CD4-positive, alpha-beta T cell (primary cell): ENCODE data around the gene L1CAM. TPM values are rescaled to one million over a fixed set of nuclear protein-coding genes. Genes with fewer than 3 reads are reported as not detected.

ENCODE experiments used
- ATAC-seq: fragments of 200-7000 bp; cut with Tn5 transposase; one replicate; pipeline ENCODE4 v1.10.0; 2022; ENCODE audit warnings: mild to moderate bottlenecking; ENCODE audit not compliant: poor library complexity
- CTCF ChIA-PET: fragments of 350-600 bp; sonication (Branson Sonifier 250); formaldehyde crosslinking; loops from one replicate; lab custom pipeline; 2021; ENCODE audit warnings: antibody characterized with exemption, inconsistent platforms; lab: Charles Lee
- POLR2A ChIA-PET: fragments of 350-600 bp; sonication (Branson Sonifier 250); formaldehyde crosslinking; loops from one replicate; lab custom pipeline; 2021; ENCODE audit warnings: antibody characterized with exemption, inconsistent platforms; lab: Charles Lee
- DNase-seq, 14 experiments: peaks; one replicate each; pipeline ENCODE4 v3.0.0-alpha.2; 2013 to 2020; ENCODE audit warnings: mixed read lengths in 2 of 14
- H3K27ac ChIP-seq, 2 donors: one replicate each; pipeline versions ENCODE4 v1.5.1 to v1.7.0; 2013; ENCODE audit warnings: low read length in 2 of 2, low read depth in 1 of 2, mild to moderate bottlenecking in 1 of 2
- H3K27me3 ChIP-seq, 2 experiments: 1 replicate in 1 of 2; 2 replicates in 1 of 2; pipeline versions ENCODE4 v1.6.1 to v1.7.0; 2013; ENCODE audit warnings: low read length in 2 of 2, control low read depth in 1 of 2, mild to moderate bottlenecking in 1 of 2, moderate library complexity in 1 of 2; ENCODE audit not compliant: insufficient read depth in 2 of 2, control insufficient read depth in 1 of 2
- H3K36me3 ChIP-seq: one replicate; pipeline ENCODE4 v1.6.1; 2013; ENCODE audit warnings: low read length, control low read depth; ENCODE audit not compliant: insufficient read depth
- H3K4me1 ChIP-seq: one replicate; pipeline ENCODE4 v1.6.1; 2013; ENCODE audit warnings: low read length, control low read depth; ENCODE audit not compliant: insufficient read depth
- H3K4me3 ChIP-seq: one replicate; pipeline ENCODE4 v1.5.1; 2013; ENCODE audit warnings: mild to moderate bottlenecking, low read length, moderate library complexity
- H3K9me3 ChIP-seq, 2 experiments: 1 replicate in 1 of 2; 2 replicates in 1 of 2; pipeline versions ENCODE4 v1.6.1 to v1.7.0; 2013; ENCODE audit warnings: low read length in 2 of 2, mild to moderate bottlenecking in 2 of 2, control low read depth in 1 of 2, moderate library complexity in 1 of 2; ENCODE audit not compliant: control insufficient read depth in 1 of 2, insufficient read depth in 1 of 2
- H3K27ac Mint-ChIP-seq: one replicate; pipeline ENCODE4 v1.8.0; 2020; ENCODE audit warnings: mixed read lengths
- H3K27me3 Mint-ChIP-seq: one replicate; pipeline ENCODE4 v1.8.0; 2021; ENCODE audit warnings: mixed read lengths
- H3K36me3 Mint-ChIP-seq: one replicate; pipeline ENCODE4 v1.8.0; 2021; ENCODE audit warnings: low read depth, mixed read lengths
- H3K4me1 Mint-ChIP-seq: one replicate; pipeline ENCODE4 v1.8.0; 2021; ENCODE audit warnings: low read depth, mixed read lengths
- H3K4me3 Mint-ChIP-seq: one replicate; pipeline ENCODE4 v1.8.0; 2020; ENCODE audit warnings: mild to moderate bottlenecking, mixed read lengths
- H3K9me3 Mint-ChIP-seq: one replicate; pipeline ENCODE4 v1.8.0; 2020; ENCODE audit warnings: mixed read lengths
- CTCF ChIP-seq: fragments of 200-600 bp; IDR thresholded peaks from one replicate; pipeline ENCODE4 v1.8.0; 2022; ENCODE audit warnings: antibody characterized with exemption, mild to moderate bottlenecking
- intact Hi-C, 2 experiments: fragments of 100-400 bp; cut with DNase I in 1 of 2; cut with micrococcal nuclease in 1 of 2; formaldehyde crosslinking; loops; one replicate each; pipeline versions ENCODE4 v1.15.1 to v1.9.0; 2023 to 2025; cut with DNase I, micrococcal nuclease
- total RNA-seq, 174 experiments: library from RNA in 2 of 174; stranded (reverse) in 2 of 174; gene quantifications; one replicate each; pipeline ENCODE4 v1.2.3 and lab custom pipeline; 2021 to 2026

Gene L1CAM
- total RNA-seq, 2 experiments from 2014 or later = 0.89 to 1.2 TPM

- Mint-ChIP-seq H3K36me3 (peaks cover 33% of the 10 kb centered on the region), H3K4me3 (peak overlapping the region; percentile 42), H3K9me3 (no peaks in the 10 kb centered on the region), H3K27ac (peak overlapping the region; percentile 76), H3K27me3 (no peaks in the 10 kb centered on the region), H3K4me1 (peaks cover 32% of the 10 kb centered on the region)
- DNase-seq (no peak), ATAC-seq (no peak)
- CTCF ChIA-PET = no interaction called here
- no peak for TF ChIP-seq CTCF
- POLR2A ChIA-PET = interaction anchor here (1.2 kb wide), 1 partner anchor 15 kb away, joined by 5 read pairs; no protein-coding TSS in a partner anchor
- H3K4me3 ChIP-seq = no peak overlapping the region
- H3K27me3 ChIP-seq = no peaks in the 10 kb centered on the region
- no peaks in the 10 kb centered on the region for H3K9me3 ChIP-seq
- H3K27ac ChIP-seq = no peak overlapping the region
- peaks cover 16% of the 10 kb centered on the region for H3K36me3 ChIP-seq
- peaks cover 44% of the 10 kb centered on the region for H3K4me1 ChIP-seq
- intact Hi-C loops = no loop called here
Measured at GRCh38 chrX:153931748-153932147, 45.8 kb upstream of the L1CAM start.

- Histone ChIP-seq H3K36me3 (peaks cover 16% of the 10 kb centered on the region), H3K27ac (no peak overlapping the region), H3K4me3 (no peak overlapping the region), H3K27me3 (no peaks in the 10 kb centered on the region), H3K9me3 (no peaks in the 10 kb centered on the region), H3K4me1 (peaks cover 48% of the 10 kb centered on the region)
- intact Hi-C loops = no loop called here
- ATAC-seq (no peak), DNase-seq (no peak)
- Mint-ChIP-seq H3K27ac (peak overlapping the region; percentile 76), H3K27me3 (no peaks in the 10 kb centered on the region), H3K4me1 (peaks cover 28% of the 10 kb centered on the region), H3K36me3 (peaks cover 37% of the 10 kb centered on the region), H3K9me3 (no peaks in the 10 kb centered on the region), H3K4me3 (peak overlapping the region; percentile 42)
- no peak for TF ChIP-seq CTCF
- POLR2A ChIA-PET = interaction anchor here (1.2 kb wide), 1 partner anchor 16 kb away, joined by 5 read pairs; no protein-coding TSS in a partner anchor
- CTCF ChIA-PET = no interaction called here
Measured at GRCh38 chrX:153931151-153931550, 45.2 kb upstream of the L1CAM start.

GRCh38 chrX:153930011-153930910 lies 44.3 kb upstream of the L1CAM start:
- Histone ChIP-seq H3K9me3 (no peaks in the 10 kb centered on the region), H3K4me3 (no peak overlapping the region), H3K27me3 (no peaks in the 10 kb centered on the region), H3K4me1 (peaks cover 50% of the 10 kb centered on the region), H3K36me3 (peaks cover 16% of the 10 kb centered on the region), H3K27ac (peak overlapping the region in 1 of 2 donors; percentile 10)
- ChIA-PET CTCF (interaction anchor here (8.3 kb wide), 1 partner anchor 18 kb away, joined by 101 read pairs; no protein-coding TSS in a partner anchor), POLR2A (interaction anchor here (1.2 to 6.3 kb wide), 2 partner anchors 17 to 39 kb away, joined by 5 to 163 read pairs; partner anchors contain the start of gene HCFC1)
- peaks cover 32% of the 10 kb centered on the region for H3K4me1 Mint-ChIP-seq
- H3K4me3 Mint-ChIP-seq = no peak overlapping the region
- intact Hi-C loops = no loop called here
- ATAC-seq (no peak), DNase-seq (no peak)
- H3K27me3 Mint-ChIP-seq = no peaks in the 10 kb centered on the region
- no peak for TF ChIP-seq CTCF
- H3K36me3 Mint-ChIP-seq = peaks cover 43% of the 10 kb centered on the region
- H3K9me3 Mint-ChIP-seq = no peaks in the 10 kb centered on the region
- H3K27ac Mint-ChIP-seq = peak overlapping the region; percentile 76
